PFSK-1 (cell line): Measurements from ENCODE around the gene LRRC43.

Experiments
- FOXP2 ChIP-seq: optimal IDR thresholded peaks from 2 replicates; pipeline ENCODE3; 2011; ENCODE audit warnings: borderline replicate concordance, control low read depth, inconsistent platforms; ENCODE audit not compliant: insufficient read depth; ENCODE audit errors: extremely low read length, extremely low read depth
- POLR2AphosphoS5 ChIP-seq: IDR thresholded peaks from 2 replicates; pipeline ENCODE4 v1.6.1; 2012; ENCODE audit warnings: low read depth, mild to moderate bottlenecking, control low read depth, low read length, moderate library complexity
- SIN3A ChIP-seq: IDR thresholded peaks from 2 replicates; pipeline ENCODE4 v1.6.1; 2012; ENCODE audit warnings: mild to moderate bottlenecking, low read length, moderate library complexity, borderline replicate concordance; ENCODE audit not compliant: insufficient read depth
- TAF1 ChIP-seq: IDR thresholded peaks from 2 replicates; pipeline ENCODE4 v1.6.1; 2012; ENCODE audit warnings: low read length, control low read depth, borderline replicate concordance; ENCODE audit not compliant: insufficient read depth
- TF ChIP-seq, protein P1 (sequence below), 2 experiments: IDR thresholded peaks; 2 replicates each; pipeline versions ENCODE4 v1.6.1 to v1.8.0; 2011 to 2012; ENCODE audit warnings: low read depth in 2 of 2, low read length in 2 of 2, control low read depth in 1 of 2, inconsistent platforms in 1 of 2, mild to moderate bottlenecking in 1 of 2, moderate library complexity in 1 of 2; ENCODE audit not compliant: insufficient read depth in 1 of 2

DNA sequence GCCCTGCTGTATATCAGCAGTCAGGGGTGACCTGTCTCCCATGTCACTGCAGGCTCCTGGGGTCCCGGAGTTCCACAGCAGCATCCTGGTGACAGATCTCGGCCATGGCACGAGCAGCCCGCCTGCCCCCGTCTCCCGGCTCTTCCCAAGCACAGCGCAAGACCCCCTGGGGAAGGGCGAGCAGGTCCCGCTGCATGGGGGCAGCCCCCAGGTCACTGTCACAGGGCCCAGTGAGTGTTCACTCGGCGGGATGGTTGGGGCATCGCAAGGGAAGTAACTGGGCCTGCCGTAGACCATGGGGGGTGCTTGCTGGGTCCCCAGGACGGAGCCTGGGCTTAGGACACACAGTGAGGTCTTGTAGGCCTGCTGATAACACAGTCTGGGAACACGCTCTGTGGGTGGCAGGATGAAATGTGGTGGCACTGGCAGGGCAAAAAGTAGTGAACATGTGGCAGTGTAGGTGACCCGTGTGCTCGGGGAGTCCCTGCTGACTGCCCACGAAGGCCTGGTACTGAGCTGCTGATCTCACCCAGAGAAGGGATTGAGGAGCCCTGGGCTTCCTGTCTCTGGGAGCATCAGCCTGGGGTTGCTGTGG is 47.4 kb upstream of the LRRC43 start:
- TF ChIP-seq, protein P1, sequence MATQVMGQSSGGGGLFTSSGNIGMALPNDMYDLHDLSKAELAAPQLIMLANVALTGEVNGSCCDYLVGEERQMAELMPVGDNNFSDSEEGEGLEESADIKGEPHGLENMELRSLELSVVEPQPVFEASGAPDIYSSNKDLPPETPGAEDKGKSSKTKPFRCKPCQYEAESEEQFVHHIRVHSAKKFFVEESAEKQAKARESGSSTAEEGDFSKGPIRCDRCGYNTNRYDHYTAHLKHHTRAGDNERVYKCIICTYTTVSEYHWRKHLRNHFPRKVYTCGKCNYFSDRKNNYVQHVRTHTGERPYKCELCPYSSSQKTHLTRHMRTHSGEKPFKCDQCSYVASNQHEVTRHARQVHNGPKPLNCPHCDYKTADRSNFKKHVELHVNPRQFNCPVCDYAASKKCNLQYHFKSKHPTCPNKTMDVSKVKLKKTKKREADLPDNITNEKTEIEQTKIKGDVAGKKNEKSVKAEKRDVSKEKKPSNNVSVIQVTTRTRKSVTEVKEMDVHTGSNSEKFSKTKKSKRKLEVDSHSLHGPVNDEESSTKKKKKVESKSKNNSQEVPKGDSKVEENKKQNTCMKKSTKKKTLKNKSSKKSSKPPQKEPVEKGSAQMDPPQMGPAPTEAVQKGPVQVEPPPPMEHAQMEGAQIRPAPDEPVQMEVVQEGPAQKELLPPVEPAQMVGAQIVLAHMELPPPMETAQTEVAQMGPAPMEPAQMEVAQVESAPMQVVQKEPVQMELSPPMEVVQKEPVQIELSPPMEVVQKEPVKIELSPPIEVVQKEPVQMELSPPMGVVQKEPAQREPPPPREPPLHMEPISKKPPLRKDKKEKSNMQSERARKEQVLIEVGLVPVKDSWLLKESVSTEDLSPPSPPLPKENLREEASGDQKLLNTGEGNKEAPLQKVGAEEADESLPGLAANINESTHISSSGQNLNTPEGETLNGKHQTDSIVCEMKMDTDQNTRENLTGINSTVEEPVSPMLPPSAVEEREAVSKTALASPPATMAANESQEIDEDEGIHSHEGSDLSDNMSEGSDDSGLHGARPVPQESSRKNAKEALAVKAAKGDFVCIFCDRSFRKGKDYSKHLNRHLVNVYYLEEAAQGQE (IDR thresholded peaks at IDR 0.05; ENCODE audit: insufficient read depth in 1 of 2, low read depth in 2 of 2, low read length in 2 of 2), result no peak
- TF ChIP-seq POLR2AphosphoS5 (no peak), SIN3A (no peak), TAF1 (no peak), FOXP2 (no peak)
